ENCODE measurements around the gene NCKAP1. TPM values are rescaled to one million over a fixed set of nuclear protein-coding genes. Genes with fewer than 3 reads are reported as not detected.

The NCKAP1 gene
- total RNA-seq, 4 donors from 2014 or later = 33.8 to 96.5 (median 77.4) TPM

DNA sequence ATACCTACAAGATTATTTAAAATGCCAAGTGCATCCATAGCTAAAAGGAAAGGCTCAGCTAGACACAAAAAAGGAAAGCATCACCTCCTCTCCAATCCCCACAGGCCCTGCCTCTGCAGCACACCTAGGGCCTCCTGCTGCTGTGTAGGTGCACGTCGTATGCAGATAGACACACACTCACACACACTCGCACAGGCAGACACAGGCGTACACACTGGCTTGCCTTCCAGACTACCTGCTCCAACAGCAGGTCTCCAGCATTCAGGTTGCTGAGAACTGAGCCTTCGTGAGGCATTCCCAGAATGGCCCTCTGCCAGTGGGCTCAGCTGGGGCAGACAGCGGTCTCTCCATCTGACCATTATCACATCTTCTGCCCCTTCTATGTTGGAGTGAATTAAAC, 136.5 kb downstream of the NCKAP1 start:
- no peak for DNase-seq
- H3K4me1 ChIP-seq = no peaks in the 10 kb centered on the region
- H3K36me3 ChIP-seq = no peaks in the 10 kb centered on the region
- TF ChIP-seq POLR2A (IDR thresholded peaks at IDR 0.05) (no peak), CTCF (IDR thresholded peaks at IDR 0.05) (no peak)
- no peak overlapping the region for H3K27ac ChIP-seq
- no peak overlapping the region for H3K4me3 ChIP-seq
- H3K9me3 ChIP-seq = no peaks in the 10 kb centered on the region
- no peaks in the 10 kb centered on the region for H3K27me3 ChIP-seq

DNA sequence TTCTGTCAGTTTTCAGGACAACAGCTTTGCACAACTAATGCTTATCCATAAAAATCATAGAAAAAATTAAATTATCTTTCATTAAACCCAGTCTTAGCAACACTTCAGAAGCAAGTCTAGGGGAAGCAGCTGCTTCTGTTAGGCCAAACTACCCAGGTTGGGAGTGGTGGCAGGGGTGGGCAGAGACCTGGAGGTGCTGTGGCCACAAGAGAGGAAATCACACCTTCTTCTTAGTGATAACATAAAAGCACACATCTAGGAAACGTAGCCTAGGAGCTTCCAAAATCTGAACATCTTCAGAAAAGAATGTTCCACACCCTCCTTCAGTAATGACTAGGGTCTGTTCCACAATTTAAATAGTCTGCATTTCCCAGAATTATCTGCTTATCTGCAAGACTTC, 139.5 kb downstream of the NCKAP1 start:
- TF ChIP-seq CTCF (IDR thresholded peaks at IDR 0.05) (no peak), POLR2A (IDR thresholded peaks at IDR 0.05) (no peak)
- Histone ChIP-seq H3K9me3 (no peaks in the 10 kb centered on the region), H3K4me1 (no peaks in the 10 kb centered on the region), H3K27me3 (no peaks in the 10 kb centered on the region), H3K27ac (no peak overlapping the region), H3K4me3 (no peak overlapping the region), H3K36me3 (no peaks in the 10 kb centered on the region)
- DNase-seq = no peak

- no peaks in the 10 kb centered on the region for H3K9me3 ChIP-seq
- TF ChIP-seq POLR2A (IDR thresholded peaks at IDR 0.05) = no peak
- no peak for TF ChIP-seq CTCF (IDR thresholded peaks at IDR 0.05)
- no peaks in the 10 kb centered on the region for H3K4me1 ChIP-seq
- no peak for DNase-seq
- H3K27me3 ChIP-seq = no peaks in the 10 kb centered on the region
- no peak overlapping the region for H3K27ac ChIP-seq
- H3K4me3 ChIP-seq = no peak overlapping the region
- H3K36me3 ChIP-seq = no peaks in the 10 kb centered on the region
Measured at GRCh38 chr2:182897137-182897536, 141.1 kb downstream of the NCKAP1 start.

- no peak for DNase-seq
- no peak overlapping the region for H3K4me3 ChIP-seq
- H3K4me1 ChIP-seq = no peaks in the 10 kb centered on the region
- no peak overlapping the region for H3K27ac ChIP-seq
- H3K36me3 ChIP-seq = no peaks in the 10 kb centered on the region
- no peaks in the 10 kb centered on the region for H3K27me3 ChIP-seq
- H3K9me3 ChIP-seq = no peaks in the 10 kb centered on the region
- TF ChIP-seq POLR2A (IDR thresholded peaks at IDR 0.05) = no peak
- no peak for TF ChIP-seq CTCF (IDR thresholded peaks at IDR 0.05)
Measured at GRCh38 chr2:182895798-182896197, 142.5 kb downstream of the NCKAP1 start.

DNA sequence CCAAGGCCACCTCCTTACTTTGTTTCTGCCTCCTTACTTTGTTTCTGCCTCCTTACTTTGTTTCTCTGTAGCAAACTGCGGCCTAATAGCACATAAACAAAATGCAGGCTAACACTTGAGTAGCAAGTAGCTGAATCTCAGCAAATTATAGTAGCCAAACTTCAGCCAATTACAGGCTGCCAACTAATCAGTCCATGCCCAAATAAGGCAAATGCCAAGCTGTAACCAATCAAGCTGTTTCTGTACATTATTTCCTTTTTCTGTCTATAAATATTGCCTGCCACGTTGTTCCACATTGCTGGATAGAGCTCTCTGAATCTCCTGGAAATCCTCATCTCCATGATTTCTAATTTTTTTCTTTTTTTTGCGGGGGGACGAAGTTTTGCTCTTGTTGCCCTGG, 143.1 kb downstream of the NCKAP1 start:
- H3K4me1 ChIP-seq = no peaks in the 10 kb centered on the region
- H3K4me3 ChIP-seq = no peak overlapping the region
- H3K27ac ChIP-seq = no peak overlapping the region
- no peaks in the 10 kb centered on the region for H3K27me3 ChIP-seq
- no peak for DNase-seq
- no peaks in the 10 kb centered on the region for H3K9me3 ChIP-seq
- no peak for TF ChIP-seq POLR2A (IDR thresholded peaks at IDR 0.05)
- TF ChIP-seq CTCF (IDR thresholded peaks at IDR 0.05) = no peak
- no peaks in the 10 kb centered on the region for H3K36me3 ChIP-seq

GRCh38 chr2:182894174-182894573, 144.1 kb downstream of the NCKAP1 start:
- Histone ChIP-seq H3K4me3 (no peak overlapping the region), H3K27me3 (no peaks in the 10 kb centered on the region), H3K4me1 (no peaks in the 10 kb centered on the region), H3K9me3 (no peaks in the 10 kb centered on the region), H3K36me3 (no peaks in the 10 kb centered on the region), H3K27ac (no peak overlapping the region)
- DNase-seq = no peak
- TF ChIP-seq CTCF (IDR thresholded peaks at IDR 0.05) (no peak), POLR2A (IDR thresholded peaks at IDR 0.05) (no peak)

All from Peyer's patch (tissue), 4 donors.